GM12864 (cell line): ENCODE measurements around the gene EPS15.
A peak's percentile ranks its signal among the peaks of the same experiment; 100 is the strongest.
"Not testable (repeated sequence)": the region's sequence is repeated elsewhere in the genome, so short reads cannot be mapped to it uniquely, and the experiment has no call there.

ENCODE experiments used
- DNase-seq: peaks from one replicate; pipeline ENCODE4 v3.0.0-alpha.2; 2011; ENCODE audit warnings: low read depth
- H3K4me3 ChIP-seq: 2 replicates; pipeline ENCODE4 v1.5.1; 2011; ENCODE audit warnings: mild to moderate bottlenecking, low read depth, low read length, control low read depth
- CTCF ChIP-seq: IDR thresholded peaks from 2 replicates; pipeline ENCODE4 v1.5.1; 2011; ENCODE audit warnings: low read depth, mild to moderate bottlenecking, moderate library complexity, low read length, control low read depth, inconsistent platforms; ENCODE audit errors: missing control alignments

Gene EPS15

GRCh38 chr1:51519048-51519864 is at the start of gene EPS15:
EPS15 (minus strand) TSS chr1:51519266; CDS start chr1:51519231, 35 bp downstream.
- TF ChIP-seq CTCF = no peak
- no peak for DNase-seq

DNA sequence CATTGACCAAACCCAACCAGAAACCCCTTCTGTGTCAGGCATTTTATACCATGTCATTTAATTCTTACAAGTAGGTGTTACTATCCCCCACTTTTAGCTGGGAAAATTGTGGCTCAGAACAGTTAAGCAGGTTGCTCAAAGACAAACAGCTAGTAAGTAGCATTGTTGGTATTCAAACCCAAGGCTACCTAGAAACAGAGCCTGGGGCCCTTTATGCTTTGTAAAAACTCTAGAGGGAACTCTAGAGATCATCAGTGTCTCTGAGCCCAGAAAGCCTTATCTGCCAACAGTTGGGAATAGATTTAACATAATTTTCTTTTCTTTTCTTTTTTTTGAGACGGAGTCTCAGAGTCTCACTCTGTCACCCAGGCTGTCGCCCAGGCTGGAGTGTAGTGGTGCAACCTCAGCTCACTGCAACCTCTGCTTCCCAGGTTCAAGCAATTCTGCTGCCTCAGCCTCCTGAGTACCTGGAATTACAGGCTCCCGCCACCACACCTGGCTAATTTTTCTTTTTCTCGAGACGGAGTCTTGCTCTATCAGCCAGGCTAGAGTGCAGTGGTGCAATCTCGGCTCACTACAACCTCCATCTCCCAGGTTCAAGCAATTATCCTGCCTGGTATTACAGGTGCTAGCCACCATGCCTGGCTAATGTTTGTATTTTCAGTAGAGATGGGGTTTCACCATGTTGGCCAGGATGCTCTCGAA is 49.3 kb upstream of the EPS15 start:
- H3K4me3 ChIP-seq = no peak overlapping the region
- TF ChIP-seq CTCF = no peak
- no peak for DNase-seq

More at GRCh38 chr1:51519048-51519864, at the start of gene EPS15:
- peak within 1 kb of the TSS; percentile 79 for H3K4me3 ChIP-seq

DNA sequence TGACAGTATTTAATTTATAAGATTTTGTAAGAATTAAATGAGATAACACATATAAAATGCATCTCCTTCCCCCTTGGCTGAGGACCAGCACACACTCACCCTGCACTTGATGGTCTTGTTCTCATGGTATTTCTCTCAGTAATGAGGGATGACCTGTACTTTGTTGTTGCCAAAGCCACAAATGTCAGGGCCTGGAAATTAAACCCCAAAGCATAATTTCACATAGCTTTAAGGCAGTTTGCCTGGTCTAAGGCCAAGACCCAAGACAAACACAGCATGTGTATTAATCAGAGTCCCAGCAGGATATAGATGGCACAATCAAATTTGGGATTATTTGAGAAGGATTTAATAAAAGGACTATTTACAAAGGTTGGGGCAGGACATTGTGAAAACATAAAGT is 48.6 kb upstream of the EPS15 start:
- H3K4me3 ChIP-seq = no peak overlapping the region
- no peak for DNase-seq
- no peak for TF ChIP-seq CTCF

DNA sequence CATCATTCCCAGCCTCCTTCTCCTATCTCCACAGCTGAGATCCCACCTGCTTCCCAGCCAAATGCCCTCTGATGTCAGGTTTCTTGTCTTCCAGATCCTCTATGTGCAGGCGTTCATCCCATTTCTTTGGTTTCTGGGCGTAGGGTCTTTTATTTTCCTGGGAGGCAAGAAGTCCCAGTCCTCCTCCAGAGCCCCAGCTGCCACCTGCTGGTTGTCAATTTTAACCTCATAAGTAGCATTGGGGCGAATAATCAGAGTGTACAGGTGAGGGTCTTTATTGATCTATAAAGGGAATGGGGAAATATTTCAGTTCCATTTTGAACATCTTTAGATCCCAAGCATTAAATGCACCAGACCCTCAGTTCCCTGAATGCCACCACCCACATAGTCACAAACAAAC is 47.2 kb upstream of the EPS15 start:
- no peak overlapping the region for H3K4me3 ChIP-seq

GRCh38 chr1:51565009-51565408 is 45.9 kb upstream of the EPS15 start:
- no peak for DNase-seq
- no peak overlapping the region for H3K4me3 ChIP-seq
- no peak for TF ChIP-seq CTCF

More for the DNA sequence above, 47.2 kb upstream of the EPS15 start:
- no peak for DNase-seq
- no peak for TF ChIP-seq CTCF

DNA sequence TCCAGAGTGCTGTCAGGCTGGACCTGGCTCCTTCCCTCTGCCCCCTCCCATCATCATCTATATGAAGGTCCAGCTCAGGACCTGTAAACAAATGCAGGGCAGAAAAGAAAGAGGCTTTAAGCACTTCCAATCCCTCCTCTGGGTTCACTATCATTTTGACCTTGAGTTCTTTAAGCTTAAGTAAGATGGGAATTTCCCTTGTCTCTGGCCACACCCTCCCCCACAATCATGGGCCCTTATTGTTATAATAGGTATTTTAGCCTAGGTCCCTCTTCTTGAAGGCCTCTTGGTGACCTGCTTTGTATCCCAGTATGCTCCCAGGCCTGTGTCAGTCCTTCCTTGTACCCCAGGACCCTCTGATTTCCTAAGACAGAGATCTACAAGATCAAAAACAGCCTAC is 45.1 kb upstream of the EPS15 start:
- DNase-seq = no peak
- H3K4me3 ChIP-seq = no peak overlapping the region
- no peak for TF ChIP-seq CTCF

- TF ChIP-seq CTCF = no peak
- no peak overlapping the region for H3K4me3 ChIP-seq
These were observed 42.6 kb upstream of the EPS15 start for GRCh38 chr1:51561702-51562101.

GRCh38 chr1:51560895-51561294 is 41.8 kb upstream of the EPS15 start:
- not testable (repeated sequence) for DNase-seq, H3K4me3 ChIP-seq

More at GRCh38 chr1:51561702-51562101, 42.6 kb upstream of the EPS15 start:
- DNase-seq = no peak
